K562 (cell line): ENCODE measurements around the gene MED15. TPM values are rescaled to one million over a fixed set of nuclear protein-coding genes. Genes with fewer than 3 reads are reported as not detected.

Experiments
- ATF4 ChIP-seq: fragments of 450-650 bp; formaldehyde crosslinking; IDR thresholded peaks from 2 replicates; pipeline ENCODE4 v1.4.0; 2022; ENCODE audit warnings: mild to moderate bottlenecking, moderate library complexity
- E2F3 ChIP-seq: fragments of 250-450 bp; sonication (Bioruptor Pico); IDR thresholded peaks from 2 replicates; pipeline ENCODE4 v1.4.0; 2020; ENCODE audit warnings: mild to moderate bottlenecking
- FOXK1 ChIP-seq: sonication (generic); formaldehyde crosslinking; IDR thresholded peaks from 2 replicates; pipeline ENCODE4 v1.8.0; 2022; ENCODE audit warnings: missing genetic modification reagents, mild to moderate bottlenecking, borderline replicate concordance
- HMG20B ChIP-seq: fragments of 250-450 bp; sonication (Bioruptor Pico); IDR thresholded peaks from 2 replicates; pipeline ENCODE4 v1.5.0; 2021; ENCODE audit warnings: mild to moderate bottlenecking
- ILF3 ChIP-seq: fragments of 450-650 bp; IDR thresholded peaks from 2 replicates; pipeline ENCODE4 v1.6.1; 2018; ENCODE audit warnings: antibody characterized with exemption, mild to moderate bottlenecking, moderate library complexity, borderline replicate concordance
- JUN ChIP-seq, 2 experiments: sonication (generic) in 1 of 2; formaldehyde crosslinking in 1 of 2; IDR thresholded peaks; 2 replicates each; pipeline versions ENCODE4 v1.6.1 to v1.8.0; 2012 to 2022; ENCODE audit warnings: borderline replicate concordance in 2 of 2, mild to moderate bottlenecking in 2 of 2, improper control_type of control experiment in 1 of 2, low read depth in 1 of 2, low read length in 1 of 2, missing genetic modification reagents in 1 of 2
- KHSRP ChIP-seq: fragments of 450-650 bp; IDR thresholded peaks from 2 replicates; pipeline ENCODE4 v1.6.1; 2017
- MIER1 ChIP-seq: fragments of 450-650 bp; IDR thresholded peaks from 2 replicates; pipeline ENCODE4 v1.6.1; 2016; ENCODE audit warnings: antibody characterized with exemption, mild to moderate bottlenecking, low read depth
- NBN ChIP-seq: fragments of 450-650 bp; IDR thresholded peaks from 2 replicates; pipeline ENCODE4 v1.6.1; 2016; ENCODE audit warnings: low read depth, mild to moderate bottlenecking
- REST ChIP-seq, 2 experiments: fragments of 450-650 bp; formaldehyde crosslinking in 1 of 2; IDR thresholded peaks; 2 replicates each; pipeline versions ENCODE4 v1.4.0 to v1.6.1; 2014 to 2020; ENCODE audit warnings: mild to moderate bottlenecking in 2 of 2, borderline replicate concordance in 1 of 2, low read depth in 1 of 2
- SMARCC2 ChIP-seq: fragments of 450-650 bp; IDR thresholded peaks from 2 replicates; pipeline ENCODE4 v1.6.1; 2017; ENCODE audit warnings: antibody characterized with exemption, moderate library complexity, mild to moderate bottlenecking, low read depth
- TEAD2 ChIP-seq: fragments of 450-650 bp; IDR thresholded peaks from 2 replicates; pipeline ENCODE4 v1.6.1; 2016; ENCODE audit warnings: missing genetic modification characterization, control low read depth, missing compliant biosample characterization
- ZNF12 ChIP-seq: sonication (generic); formaldehyde crosslinking; IDR thresholded peaks from 2 replicates; pipeline ENCODE4 v1.4.0; 2020; ENCODE audit warnings: mild to moderate bottlenecking, missing genetic modification reagents
- ZNF165 ChIP-seq: fragments of 250-450 bp; sonication (Bioruptor Pico); IDR thresholded peaks from 2 replicates; pipeline ENCODE4 v1.4.0; 2020; ENCODE audit warnings: borderline replicate concordance
- ZNF217 ChIP-seq: sonication (generic); formaldehyde crosslinking; IDR thresholded peaks from 2 replicates; pipeline ENCODE4 v1.8.0; 2022; ENCODE audit warnings: mild to moderate bottlenecking, missing genetic modification reagents
- ZNF408 ChIP-seq: fragments of 250-450 bp; sonication (Bioruptor Pico); IDR thresholded peaks from 2 replicates; pipeline ENCODE4 v1.4.0; 2020; ENCODE audit warnings: low read depth, mild to moderate bottlenecking, moderate library complexity
- ZNF507 ChIP-seq: conservative IDR thresholded peaks from 2 replicates; pipeline ENCODE4 v1.6.1; 2017; ENCODE audit warnings: missing genetic modification characterization, missing compliant biosample characterization
- ZNF766 ChIP-seq: fragments of 200-800 bp; sonication (Bioruptor generic); conservative IDR thresholded peaks from 2 replicates; pipeline ENCODE4 v1.6.1; 2016; ENCODE audit warnings: missing genetic modification characterization, missing compliant biosample characterization
- ZNF79 ChIP-seq: fragments of 250-450 bp; sonication (Bioruptor Pico); IDR thresholded peaks from 2 replicates; pipeline ENCODE4 v1.4.0; 2020; ENCODE audit warnings: low read depth, mild to moderate bottlenecking, moderate library complexity
- polyA plus RNA-seq, 8 experiments: library from polyadenylated mRNA; depleted of rRNA in 4 of 8; stranded (reverse) in 5 of 8; unstranded in 3 of 8; fragments of >200 nt; fragmentation: Nextera tagmentation in 2 of 8; fragmentation: Illumina TruSeq in 1 of 8; extraction: Ambion mirVana in 2 of 8; extraction: Trizol in 1 of 8; gene quantifications; 2 replicates each; pipeline versions ENCODE4 v1.2.1 to v1.2.3, GENCODE V29; 2011 to 2014; ENCODE audit warnings: inconsistent platforms in 1 of 8, missing spikeins in 1 of 8
- total RNA-seq, 7 experiments: library from RNA; depleted of rRNA in 6 of 7; stranded (reverse); fragments of >200 nt in 6 of 7; fragmentation: Illumina TruSeq in 2 of 7; extraction: Trizol in 2 of 7; gene quantifications; 2 replicates each; pipeline versions ENCODE4 v1.2.1 to v1.2.3, GENCODE V29; 2011 to 2021; ENCODE audit warnings: low replicate concordance in 1 of 7

Gene MED15
- total and polyA plus RNA-seq, 9 of the 15 experiments (the other 6 are each of a cell fraction or from before 2014, with no cell fraction given) = 4.0 to 271 (median 60.1) TPM

GRCh38 chr22:20523086-20523983, 15.9 kb downstream of the MED15 start (continued):
- TF ChIP-seq REST (IDR thresholded peaks at IDR 0.05; ENCODE audit: borderline replicate concordance) (no peak), REST (CRISPR knock-in tag; IDR thresholded peaks at IDR 0.05; ENCODE audit: low read depth) (peak; percentile 77; the same call in 1 of the 2 replicates), NBN (no peak), ZNF408 (no peak), MIER1 (no peak), ZNF507 (tag) (no peak), ILF3 (no peak), ZNF165 (CRISPR knock-in tag) (peak; percentile 92), ZNF79 (CRISPR knock-in tag) (peak; percentile 29; the same call in 1 of the 2 replicates), ZNF217 (CRISPR knock-in tag) (no peak), ATF4 (CRISPR knock-in tag) (peak; percentile 72), E2F3 (CRISPR knock-in tag) (0 out of 2 replicates have a peak, but pooled peaks have one; percentile 20), ZNF12 (peak; percentile 16), ZNF766 (peak; percentile 89), JUN (IDR thresholded peaks at IDR 0.05; ENCODE audit: borderline replicate concordance, low read depth, low read length) (no peak; the same call in 1 of the 2 replicates), JUN (CRISPR knock-in tag; IDR thresholded peaks at IDR 0.05; ENCODE audit: borderline replicate concordance) (no peak), KHSRP (no peak), TEAD2 (peak; percentile 71; the same call in 1 of the 2 replicates), FOXK1 (CRISPR knock-in tag) (0 out of 2 replicates have a peak, but pooled peaks have one; percentile 37), SMARCC2 (no peak), HMG20B (no peak; the same call in 1 of the 2 replicates)
